HepG2 (cell line): ENCODE results near the gene CRTC2. TPM values are rescaled to one million over a fixed set of nuclear protein-coding genes. Genes with fewer than 3 reads are reported as not detected.

Source experiments
- FOXK1 ChIP-seq: sonication (generic); formaldehyde crosslinking; IDR thresholded peaks from 2 replicates; pipeline ENCODE4 v1.4.0; 2020; ENCODE audit warnings: low read depth, missing genetic modification reagents, borderline replicate concordance
- GATAD2A ChIP-seq: IDR thresholded peaks from 2 replicates; pipeline ENCODE4 v1.6.1; 2016
- ISX ChIP-seq: sonication (generic); formaldehyde crosslinking; conservative IDR thresholded peaks from 2 replicates; pipeline ENCODE4 v1.5.0; 2020; ENCODE audit warnings: missing genetic modification reagents
- MAF1 ChIP-seq: sonication (generic); formaldehyde crosslinking; IDR thresholded peaks from 2 replicates; pipeline ENCODE4 v1.5.0; 2020; ENCODE audit warnings: missing genetic modification reagents, borderline replicate concordance
- MLLT10 ChIP-seq: sonication (generic); formaldehyde crosslinking; IDR thresholded peaks from 2 replicates; pipeline ENCODE4 v1.4.0; 2020; ENCODE audit warnings: missing genetic modification reagents
- NFE2L2 ChIP-seq: fragments of 150-350 bp; IDR thresholded peaks from 2 replicates; pipeline ENCODE4 v1.6.1; 2014; ENCODE audit warnings: low read length
- NR2F2 ChIP-seq: IDR thresholded peaks from 2 replicates; pipeline ENCODE4 v1.6.1; 2012; ENCODE audit warnings: low read depth, inconsistent platforms, borderline replicate concordance
- PITX1 ChIP-seq: sonication (generic); formaldehyde crosslinking; IDR thresholded peaks from 2 replicates; pipeline ENCODE4 v1.5.1; 2020; ENCODE audit warnings: mild to moderate bottlenecking, missing genetic modification reagents
- POLR2AphosphoS5 ChIP-seq: IDR thresholded peaks from 2 replicates; pipeline ENCODE4 v1.6.1; 2012; ENCODE audit warnings: low read depth, low read length
- YEATS2 ChIP-seq: sonication (generic); formaldehyde crosslinking; IDR thresholded peaks from 2 replicates; pipeline ENCODE4 v1.4.0; 2020; ENCODE audit warnings: missing genetic modification reagents, borderline replicate concordance
- ZNF451 ChIP-seq: sonication (generic); formaldehyde crosslinking; IDR thresholded peaks from 2 replicates; pipeline ENCODE4 v1.5.0; 2020; ENCODE audit warnings: mild to moderate bottlenecking, missing genetic modification reagents
- ZNF816 ChIP-seq: sonication (generic); formaldehyde crosslinking; IDR thresholded peaks from 2 replicates; pipeline ENCODE4 v1.8.0; 2022; ENCODE audit warnings: missing genetic modification reagents, mild to moderate bottlenecking, borderline replicate concordance
- polyA plus RNA-seq, 8 experiments: library from polyadenylated mRNA; depleted of rRNA in 3 of 8; stranded (reverse) in 7 of 8; unstranded in 1 of 8; fragments of >200 nt; fragmentation: Illumina TruSeq in 4 of 8; extraction: Trizol in 4 of 8; gene quantifications; 2 replicates each; pipeline versions ENCODE4 v1.2.1 to v1.2.3, GENCODE V29; 2011 to 2016; ENCODE audit warnings: low read depth in 4 of 8, missing spikeins in 1 of 8, mixed read lengths in 1 of 8; ENCODE audit not compliant: insufficient read depth in 1 of 8
- total RNA-seq, 5 experiments: library from RNA; depleted of rRNA; stranded (reverse); fragments of >200 nt; fragmentation: Illumina TruSeq; extraction: Trizol; gene quantifications; 2 replicates each; pipeline ENCODE4 v1.2.3, GENCODE V29; 2016; ENCODE audit warnings: low read depth in 1 of 5
- TF ChIP-seq, protein P1 (sequence below): sonication (generic); formaldehyde crosslinking; IDR thresholded peaks from 2 replicates; pipeline ENCODE4 v1.9.0; 2021; ENCODE audit warnings: missing genetic modification reagents, borderline replicate concordance
- TF ChIP-seq, protein P2 (sequence below): sonication (generic); formaldehyde crosslinking; IDR thresholded peaks from 2 replicates; pipeline ENCODE4 v1.5.0; 2020; ENCODE audit warnings: missing genetic modification reagents
- TF ChIP-seq, protein P3 (sequence below): sonication (generic); formaldehyde crosslinking; IDR thresholded peaks from 2 replicates; pipeline ENCODE4 v1.4.0; 2020; ENCODE audit warnings: missing genetic modification reagents, low read depth, mild to moderate bottlenecking, borderline replicate concordance
- TF ChIP-seq, protein P4 (sequence below): IDR thresholded peaks from 2 replicates; pipeline ENCODE4 v1.4.0; 2020; ENCODE audit warnings: mild to moderate bottlenecking, missing genetic modification reagents
- TF ChIP-seq, protein P5 (sequence below): sonication (generic); formaldehyde crosslinking; IDR thresholded peaks from 2 replicates; pipeline ENCODE4 v1.4.0; 2020; ENCODE audit warnings: missing genetic modification reagents

CRTC2 gene
- total and polyA plus RNA-seq, 2 of the 13 experiments (the other 11 are each of a cell fraction or from before 2014, with no cell fraction given), result 6.1 to 26.7 TPM

DNA sequence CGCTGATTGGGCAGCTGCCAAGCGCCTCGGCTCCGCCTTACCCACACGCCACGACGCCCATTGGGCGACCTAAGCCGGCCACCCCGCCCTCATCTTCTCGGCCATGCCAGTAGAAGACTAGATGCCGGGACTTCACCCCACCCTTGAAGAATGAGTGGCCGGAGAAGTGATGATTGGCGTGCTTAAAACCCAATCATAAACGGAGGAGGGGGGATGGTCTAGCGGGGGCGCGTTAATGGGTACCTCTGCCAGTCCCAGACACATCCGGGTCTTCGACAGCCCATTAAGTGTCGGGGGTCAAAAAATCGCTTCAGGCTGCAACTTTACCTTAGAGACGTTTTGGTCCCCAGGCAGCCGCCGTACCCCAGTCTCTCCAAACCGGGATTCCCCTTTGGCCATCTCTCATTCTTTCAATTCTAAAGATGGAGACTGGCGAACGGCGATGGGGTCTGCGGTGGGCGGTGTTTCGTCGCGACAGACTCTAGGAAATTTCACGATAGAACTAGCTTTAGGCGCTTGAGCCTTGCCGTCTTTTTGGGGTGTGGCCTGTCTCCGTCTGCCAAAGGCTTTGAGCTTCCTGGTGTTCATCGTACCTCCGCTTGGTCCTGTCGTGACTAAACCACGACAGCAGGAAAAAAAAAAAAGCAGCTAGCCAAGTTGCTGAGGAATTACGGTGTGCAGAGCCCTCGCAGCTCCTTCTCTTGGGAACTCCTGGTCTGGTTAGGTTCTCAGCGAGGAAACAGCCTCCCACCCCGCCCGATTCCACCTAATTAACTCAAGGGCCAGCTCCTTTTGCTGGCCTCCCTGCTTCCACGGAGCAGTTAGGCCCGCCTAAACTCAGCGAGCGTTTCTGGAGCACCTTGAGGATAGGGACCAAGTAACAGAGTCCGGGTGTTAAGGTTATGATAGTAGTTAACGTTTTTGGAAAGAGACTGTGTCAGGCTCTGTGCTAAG, 35.2 kb downstream of the CRTC2 start, which contains the start of gene GATAD2B (continued):
- TF ChIP-seq, protein P1, sequence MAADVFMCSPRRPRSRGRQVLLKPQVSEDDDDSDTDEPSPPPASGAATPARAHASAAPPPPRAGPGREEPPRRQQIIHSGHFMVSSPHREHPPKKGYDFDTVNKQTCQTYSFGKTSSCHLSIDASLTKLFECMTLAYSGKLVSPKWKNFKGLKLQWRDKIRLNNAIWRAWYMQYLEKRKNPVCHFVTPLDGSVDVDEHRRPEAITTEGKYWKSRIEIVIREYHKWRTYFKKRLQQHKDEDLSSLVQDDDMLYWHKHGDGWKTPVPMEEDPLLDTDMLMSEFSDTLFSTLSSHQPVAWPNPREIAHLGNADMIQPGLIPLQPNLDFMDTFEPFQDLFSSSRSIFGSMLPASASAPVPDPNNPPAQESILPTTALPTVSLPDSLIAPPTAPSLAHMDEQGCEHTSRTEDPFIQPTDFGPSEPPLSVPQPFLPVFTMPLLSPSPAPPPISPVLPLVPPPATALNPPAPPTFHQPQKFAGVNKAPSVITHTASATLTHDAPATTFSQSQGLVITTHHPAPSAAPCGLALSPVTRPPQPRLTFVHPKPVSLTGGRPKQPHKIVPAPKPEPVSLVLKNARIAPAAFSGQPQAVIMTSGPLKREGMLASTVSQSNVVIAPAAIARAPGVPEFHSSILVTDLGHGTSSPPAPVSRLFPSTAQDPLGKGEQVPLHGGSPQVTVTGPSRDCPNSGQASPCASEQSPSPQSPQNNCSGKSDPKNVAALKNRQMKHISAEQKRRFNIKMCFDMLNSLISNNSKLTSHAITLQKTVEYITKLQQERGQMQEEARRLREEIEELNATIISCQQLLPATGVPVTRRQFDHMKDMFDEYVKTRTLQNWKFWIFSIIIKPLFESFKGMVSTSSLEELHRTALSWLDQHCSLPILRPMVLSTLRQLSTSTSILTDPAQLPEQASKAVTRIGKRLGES, result no peak
- TF ChIP-seq ISX (no peak), ZNF451 (CRISPR knock-in tag) (no peak), YEATS2 (peak; percentile 98), GATAD2A (CRISPR knock-in tag) (peak; percentile 53), PITX1 (CRISPR knock-in tag) (peak; percentile 13; the same call in 1 of the 2 replicates), FOXK1 (peak; percentile 71; the same call in 1 of the 2 replicates), NFE2L2 (no peak), MLLT10 (no peak), POLR2AphosphoS5 (peak; percentile 78), NR2F2 (no peak), ZNF816 (CRISPR knock-in tag) (0 out of 2 replicates have a peak, but pooled peaks have one; percentile 51), MAF1 (no peak)
- TF ChIP-seq, protein P2, sequence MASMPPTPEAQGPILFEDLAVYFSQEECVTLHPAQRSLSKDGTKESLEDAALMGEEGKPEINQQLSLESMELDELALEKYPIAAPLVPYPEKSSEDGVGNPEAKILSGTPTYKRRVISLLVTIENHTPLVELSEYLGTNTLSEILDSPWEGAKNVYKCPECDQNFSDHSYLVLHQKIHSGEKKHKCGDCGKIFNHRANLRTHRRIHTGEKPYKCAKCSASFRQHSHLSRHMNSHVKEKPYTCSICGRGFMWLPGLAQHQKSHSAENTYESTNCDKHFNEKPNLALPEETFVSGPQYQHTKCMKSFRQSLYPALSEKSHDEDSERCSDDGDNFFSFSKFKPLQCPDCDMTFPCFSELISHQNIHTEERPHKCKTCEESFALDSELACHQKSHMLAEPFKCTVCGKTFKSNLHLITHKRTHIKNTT (CRISPR knock-in tag), result no peak
- TF ChIP-seq, protein P3, sequence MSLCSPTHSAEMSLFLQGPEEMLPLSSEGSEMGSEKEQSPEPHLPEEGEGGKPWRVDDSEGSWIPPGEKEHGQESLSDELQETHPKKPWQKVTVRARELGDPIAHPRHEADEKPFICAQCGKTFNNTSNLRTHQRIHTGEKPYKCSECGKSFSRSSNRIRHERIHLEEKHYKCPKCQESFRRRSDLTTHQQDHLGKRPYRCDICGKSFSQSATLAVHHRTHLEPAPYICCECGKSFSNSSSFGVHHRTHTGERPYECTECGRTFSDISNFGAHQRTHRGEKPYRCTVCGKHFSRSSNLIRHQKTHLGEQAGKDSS (CRISPR knock-in tag), result 0 out of 2 replicates have a peak, but pooled peaks have one; percentile 39
- TF ChIP-seq, protein P4, sequence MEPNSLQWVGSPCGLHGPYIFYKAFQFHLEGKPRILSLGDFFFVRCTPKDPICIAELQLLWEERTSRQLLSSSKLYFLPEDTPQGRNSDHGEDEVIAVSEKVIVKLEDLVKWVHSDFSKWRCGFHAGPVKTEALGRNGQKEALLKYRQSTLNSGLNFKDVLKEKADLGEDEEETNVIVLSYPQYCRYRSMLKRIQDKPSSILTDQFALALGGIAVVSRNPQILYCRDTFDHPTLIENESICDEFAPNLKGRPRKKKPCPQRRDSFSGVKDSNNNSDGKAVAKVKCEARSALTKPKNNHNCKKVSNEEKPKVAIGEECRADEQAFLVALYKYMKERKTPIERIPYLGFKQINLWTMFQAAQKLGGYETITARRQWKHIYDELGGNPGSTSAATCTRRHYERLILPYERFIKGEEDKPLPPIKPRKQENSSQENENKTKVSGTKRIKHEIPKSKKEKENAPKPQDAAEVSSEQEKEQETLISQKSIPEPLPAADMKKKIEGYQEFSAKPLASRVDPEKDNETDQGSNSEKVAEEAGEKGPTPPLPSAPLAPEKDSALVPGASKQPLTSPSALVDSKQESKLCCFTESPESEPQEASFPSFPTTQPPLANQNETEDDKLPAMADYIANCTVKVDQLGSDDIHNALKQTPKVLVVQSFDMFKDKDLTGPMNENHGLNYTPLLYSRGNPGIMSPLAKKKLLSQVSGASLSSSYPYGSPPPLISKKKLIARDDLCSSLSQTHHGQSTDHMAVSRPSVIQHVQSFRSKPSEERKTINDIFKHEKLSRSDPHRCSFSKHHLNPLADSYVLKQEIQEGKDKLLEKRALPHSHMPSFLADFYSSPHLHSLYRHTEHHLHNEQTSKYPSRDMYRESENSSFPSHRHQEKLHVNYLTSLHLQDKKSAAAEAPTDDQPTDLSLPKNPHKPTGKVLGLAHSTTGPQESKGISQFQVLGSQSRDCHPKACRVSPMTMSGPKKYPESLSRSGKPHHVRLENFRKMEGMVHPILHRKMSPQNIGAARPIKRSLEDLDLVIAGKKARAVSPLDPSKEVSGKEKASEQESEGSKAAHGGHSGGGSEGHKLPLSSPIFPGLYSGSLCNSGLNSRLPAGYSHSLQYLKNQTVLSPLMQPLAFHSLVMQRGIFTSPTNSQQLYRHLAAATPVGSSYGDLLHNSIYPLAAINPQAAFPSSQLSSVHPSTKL (CRISPR knock-in tag), result 0 out of 2 replicates have a peak, but pooled peaks have one; percentile 17
- TF ChIP-seq, protein P5, sequence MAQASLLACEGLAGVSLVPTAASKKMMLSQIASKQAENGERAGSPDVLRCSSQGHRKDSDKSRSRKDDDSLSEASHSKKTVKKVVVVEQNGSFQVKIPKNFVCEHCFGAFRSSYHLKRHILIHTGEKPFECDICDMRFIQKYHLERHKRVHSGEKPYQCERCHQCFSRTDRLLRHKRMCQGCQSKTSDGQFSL (CRISPR knock-in tag), result no peak
